Left kidney (tissue), 8 donors: Measurements from ENCODE around the gene KCNJ8. TPM values are rescaled to one million over a fixed set of nuclear protein-coding genes. Genes with fewer than 3 reads are reported as not detected.
"Not testable (repeated sequence)": the region's sequence is repeated elsewhere in the genome, so short reads cannot be mapped to it uniquely, and the experiment has no call there.

Experiments used
- DNase-seq: peaks from one replicate; pipeline ENCODE4 v3.0.0-alpha.2; 2013
- long read RNA-seq, 8 donors: transcript quantifications; one replicate each; lab custom pipeline, GENCODE V29; 2026
- polyA plus RNA-seq: library from polyadenylated mRNA; unstranded; fragments of 120-200 nt; gene quantifications from one replicate; pipeline ENCODE4 v1.2.1, GENCODE V29; 2013; ENCODE audit not compliant: insufficient read length

The KCNJ8 gene
- 19.0 TPM for polyA plus RNA-seq
- long read RNA-seq, donor 1, transcript KCNJ8-201 (3 exons, 2,389 nt): major isoform, 7 of 7 reads
- long read RNA-seq, donor 1, partial matches to known transcripts: 0 of 7 reads
- long read RNA-seq, donor 1, other reads (novel, unspliced or antisense): 0 of 7 reads
- long read RNA-seq, donor 2, transcript KCNJ8-201 (3 exons, 2,389 nt): major isoform, 6 of 6 reads
- long read RNA-seq, donor 2, partial matches to known transcripts: 0 of 6 reads
- long read RNA-seq, donor 2, other reads (novel, unspliced or antisense): 0 of 6 reads
- long read RNA-seq, donor 3, transcript KCNJ8-201 (3 exons, 2,389 nt): major isoform, 7 of 7 reads
- long read RNA-seq, donor 3, partial matches to known transcripts: 0 of 7 reads
- long read RNA-seq, donor 3, other reads (novel, unspliced or antisense): 0 of 7 reads
- long read RNA-seq, donor 4: 0 reads
- long read RNA-seq, donor 5, transcript KCNJ8-201 (3 exons, 2,389 nt): major isoform, 10 of 16 reads
- long read RNA-seq, donor 5, partial matches to known transcripts: 6 of 16 reads
- long read RNA-seq, donor 5, other reads (novel, unspliced or antisense): 0 of 16 reads
- long read RNA-seq, donor 6, transcript KCNJ8-201 (3 exons, 2,389 nt): major isoform, 9 of 9 reads
- long read RNA-seq, donor 6, partial matches to known transcripts: 0 of 9 reads
- long read RNA-seq, donor 6, other reads (novel, unspliced or antisense): 0 of 9 reads
- long read RNA-seq, donor 7, transcript KCNJ8-201 (3 exons, 2,389 nt): major isoform, 9 of 9 reads
- long read RNA-seq, donor 7, partial matches to known transcripts: 0 of 9 reads
- long read RNA-seq, donor 7, other reads (novel, unspliced or antisense): 0 of 9 reads
- long read RNA-seq, donor 8, transcript KCNJ8-201 (3 exons, 2,389 nt): major isoform, 5 of 5 reads
- long read RNA-seq, donor 8, partial matches to known transcripts: 0 of 5 reads
- long read RNA-seq, donor 8, other reads (novel, unspliced or antisense): 0 of 5 reads

- peak; percentile 71 for DNase-seq
Measured at GRCh38 chr12:21774358-21775132, at the start of gene KCNJ8. KCNJ8 (minus strand) TSS chr12:21774706; CDS start chr12:21773616, 1,090 bp downstream.

- DNase-seq: no peak
Measured at GRCh38 chr12:21823581-21823980, 49.1 kb upstream of the KCNJ8 start.

- DNase-seq: no peak
Measured at GRCh38 chr12:21819678-21820077, 45.2 kb upstream of the KCNJ8 start.

- no peak for DNase-seq
Measured at GRCh38 chr12:21819236-21819635, 44.7 kb upstream of the KCNJ8 start.

GRCh38 chr12:21818627-21819026 lies 44.1 kb upstream of the KCNJ8 start:
- DNase-seq: no peak

GRCh38 chr12:21815306-21816062 lies 41.0 kb upstream of the KCNJ8 start:
- no peak for DNase-seq

- no peak for DNase-seq
Measured at GRCh38 chr12:21814814-21815213, 40.3 kb upstream of the KCNJ8 start.

GRCh38 chr12:21814327-21814726 lies 39.8 kb upstream of the KCNJ8 start:
- no peak for DNase-seq

- no peak for DNase-seq
Measured at GRCh38 chr12:21813751-21814150, 39.2 kb upstream of the KCNJ8 start.

- DNase-seq: no peak
Measured at GRCh38 chr12:21813125-21813524, 38.6 kb upstream of the KCNJ8 start.

- not testable (repeated sequence) for DNase-seq
Measured at GRCh38 chr12:21812340-21812739, 37.8 kb upstream of the KCNJ8 start.

GRCh38 chr12:21809100-21809499 lies 34.6 kb upstream of the KCNJ8 start:
- no peak for DNase-seq

- DNase-seq: no peak
Measured at GRCh38 chr12:21806255-21806654, 31.7 kb upstream of the KCNJ8 start.

- DNase-seq: no peak
Measured at GRCh38 chr12:21801522-21802288, 27.2 kb upstream of the KCNJ8 start.

- DNase-seq: no peak
Measured at GRCh38 chr12:21800011-21800410, 25.5 kb upstream of the KCNJ8 start.

- no peak for DNase-seq
Measured at GRCh38 chr12:21797539-21797938, 23.0 kb upstream of the KCNJ8 start.

- no peak for DNase-seq
Measured at GRCh38 chr12:21795648-21796328, 21.3 kb upstream of the KCNJ8 start.

GRCh38 chr12:21794807-21795595 lies 20.5 kb upstream of the KCNJ8 start:
- not testable (repeated sequence) for DNase-seq

- not testable (repeated sequence) for DNase-seq
Measured at GRCh38 chr12:21789687-21790086, 15.2 kb upstream of the KCNJ8 start.
